SH-SY5Y (cell line): ENCODE results near the gene GRAMD2B.

Experiments
- GATA2 ChIP-seq: IDR thresholded peaks from 2 replicates; pipeline ENCODE4 v1.6.1; 2011; ENCODE audit warnings: mild to moderate bottlenecking, low read depth, low read length
- GATA3 ChIP-seq: IDR thresholded peaks from 2 replicates; pipeline ENCODE4 v1.6.1; 2011; ENCODE audit warnings: low read depth, mild to moderate bottlenecking, low read length, moderate library complexity

DNA sequence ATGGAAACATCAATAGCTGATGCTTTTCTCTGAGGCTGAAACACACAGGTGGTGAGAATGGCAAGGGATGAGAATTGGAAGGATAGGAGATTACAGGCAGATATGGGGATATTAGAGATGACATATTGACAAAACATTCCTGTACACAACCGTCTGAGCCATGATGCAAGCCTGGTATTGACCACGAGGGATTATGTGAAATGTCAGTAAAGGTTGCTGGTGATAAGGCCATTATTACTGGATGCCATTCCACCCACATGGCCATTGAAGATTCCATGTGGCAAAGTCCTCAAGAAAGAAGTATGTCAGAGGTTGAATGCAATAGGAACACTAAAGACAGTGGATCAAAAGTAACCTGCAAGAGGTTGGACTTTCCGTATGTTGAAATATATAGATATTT lies 15.7 kb downstream of the GRAMD2B start:
- TF ChIP-seq GATA2 (no peak), GATA3 (no peak)
